GM21390 (cell line): ENCODE results near the gene ALLC.
A peak's percentile ranks its signal among the peaks of the same experiment; 100 is the strongest.

ENCODE experiments used
- ATAC-seq: cut with Tn5 transposase; IDR thresholded peaks from one replicate; pipeline ENCODE4 v1.9.1; 2021; ENCODE audit not compliant: unreplicated experiment

Gene ALLC

GRCh38 chr2:3639015-3639630, 18.9 kb upstream of the ALLC start:
- no peak for ATAC-seq

- ATAC-seq: no peak
These were observed 18.3 kb upstream of the ALLC start for GRCh38 chr2:3639653-3640052.

- no peak for ATAC-seq
These were observed 16.8 kb upstream of the ALLC start for GRCh38 chr2:3641181-3641580.

GRCh38 chr2:3641841-3642421, 16.1 kb upstream of the ALLC start:
- ATAC-seq: no peak

- ATAC-seq: no peak
These were observed 15.3 kb upstream of the ALLC start for GRCh38 chr2:3642521-3643215.

- ATAC-seq: no peak
These were observed 14.4 kb upstream of the ALLC start for GRCh38 chr2:3643371-3644245.

- peak; percentile 68 for ATAC-seq
These were observed 13.8 kb upstream of the ALLC start for GRCh38 chr2:3644246-3644525.

GRCh38 chr2:3644891-3645605, 13.0 kb upstream of the ALLC start:
- no peak for ATAC-seq

- ATAC-seq: no peak
These were observed 12.1 kb upstream of the ALLC start for GRCh38 chr2:3645745-3646389.

GRCh38 chr2:3646446-3646845, 11.6 kb upstream of the ALLC start:
- no peak for ATAC-seq

GRCh38 chr2:3647246-3647645, 10.8 kb upstream of the ALLC start:
- ATAC-seq: no peak

- no peak for ATAC-seq
These were observed 10.0 kb upstream of the ALLC start for GRCh38 chr2:3647831-3648651.

- ATAC-seq: no peak
These were observed 9.3 kb upstream of the ALLC start for GRCh38 chr2:3648652-3649177.

GRCh38 chr2:3649581-3649980, 8.4 kb upstream of the ALLC start:
- ATAC-seq: no peak

- no peak for ATAC-seq
These were observed 7.7 kb upstream of the ALLC start for GRCh38 chr2:3650140-3650920.

- peak; percentile 78 for ATAC-seq
These were observed 6.0 kb upstream of the ALLC start for GRCh38 chr2:3651691-3652648.

- no peak for ATAC-seq
These were observed 4.9 kb upstream of the ALLC start for GRCh38 chr2:3652896-3653625.
